Sigmoid colon (tissue), 4 donors: Measurements from ENCODE around the gene DNAH14.

Source experiments
- POLR2A ChIP-seq, 2 donors: fragments of 450-650 bp; IDR thresholded peaks; one replicate each; pipeline ENCODE4 v1.6.1; 2016; ENCODE audit warnings: antibody characterized with exemption in 2 of 2, mild to moderate bottlenecking in 2 of 2, moderate library complexity in 2 of 2
- POLR2AphosphoS5 ChIP-seq, 4 donors: sonication (generic); formaldehyde crosslinking; IDR thresholded peaks; one replicate each; pipeline ENCODE4 v1.6.1; 2017; ENCODE audit warnings: antibody characterized with exemption in 4 of 4
- TF ChIP-seq, protein P1 (sequence below), 4 experiments: fragments of 450-650 bp in 3 of 4; fragments of 200-600 bp in 1 of 4; IDR thresholded peaks; one replicate each; pipeline ENCODE4 v1.5.1; 2016 to 2019; ENCODE audit warnings: antibody characterized with exemption in 4 of 4, mild to moderate bottlenecking in 3 of 4, moderate library complexity in 2 of 4

DNA sequence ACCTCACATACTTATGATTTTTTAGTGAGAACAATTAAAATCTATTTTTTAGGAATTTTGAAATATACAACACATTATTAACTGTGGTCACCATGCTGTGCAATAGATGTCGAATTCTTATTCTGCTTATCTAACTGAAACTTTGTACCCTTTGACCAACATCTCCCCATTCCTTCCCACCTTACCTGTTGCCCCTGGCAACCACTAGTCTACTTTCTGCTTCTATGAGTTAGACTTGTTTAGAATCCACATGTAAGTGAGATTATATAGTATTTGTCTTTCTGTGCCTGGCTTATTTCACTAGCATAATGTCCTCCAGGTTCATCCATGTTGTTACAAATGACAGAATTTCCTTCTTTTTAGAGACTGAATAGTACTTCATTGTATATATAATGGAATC is 330.1 kb downstream of the DNAH14 start:
- TF ChIP-seq, protein P1, sequence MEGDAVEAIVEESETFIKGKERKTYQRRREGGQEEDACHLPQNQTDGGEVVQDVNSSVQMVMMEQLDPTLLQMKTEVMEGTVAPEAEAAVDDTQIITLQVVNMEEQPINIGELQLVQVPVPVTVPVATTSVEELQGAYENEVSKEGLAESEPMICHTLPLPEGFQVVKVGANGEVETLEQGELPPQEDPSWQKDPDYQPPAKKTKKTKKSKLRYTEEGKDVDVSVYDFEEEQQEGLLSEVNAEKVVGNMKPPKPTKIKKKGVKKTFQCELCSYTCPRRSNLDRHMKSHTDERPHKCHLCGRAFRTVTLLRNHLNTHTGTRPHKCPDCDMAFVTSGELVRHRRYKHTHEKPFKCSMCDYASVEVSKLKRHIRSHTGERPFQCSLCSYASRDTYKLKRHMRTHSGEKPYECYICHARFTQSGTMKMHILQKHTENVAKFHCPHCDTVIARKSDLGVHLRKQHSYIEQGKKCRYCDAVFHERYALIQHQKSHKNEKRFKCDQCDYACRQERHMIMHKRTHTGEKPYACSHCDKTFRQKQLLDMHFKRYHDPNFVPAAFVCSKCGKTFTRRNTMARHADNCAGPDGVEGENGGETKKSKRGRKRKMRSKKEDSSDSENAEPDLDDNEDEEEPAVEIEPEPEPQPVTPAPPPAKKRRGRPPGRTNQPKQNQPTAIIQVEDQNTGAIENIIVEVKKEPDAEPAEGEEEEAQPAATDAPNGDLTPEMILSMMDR (IDR thresholded peaks at IDR 0.05), result no peak
- TF ChIP-seq POLR2A (IDR thresholded peaks at IDR 0.05), result no peak
- no peak for TF ChIP-seq POLR2AphosphoS5 (IDR thresholded peaks at IDR 0.05)
